GM12873 (cell line): ENCODE measurements around the gene PAX8.

ENCODE experiments used
- TF ChIP-seq, protein P1 (sequence below): IDR thresholded peaks from 2 replicates; pipeline ENCODE4 v1.5.1; 2012; ENCODE audit warnings: low read depth, mild to moderate bottlenecking, moderate library complexity, low read length, control low read depth; ENCODE audit not compliant: insufficient read depth; ENCODE audit errors: missing control alignments

Gene PAX8

DNA sequence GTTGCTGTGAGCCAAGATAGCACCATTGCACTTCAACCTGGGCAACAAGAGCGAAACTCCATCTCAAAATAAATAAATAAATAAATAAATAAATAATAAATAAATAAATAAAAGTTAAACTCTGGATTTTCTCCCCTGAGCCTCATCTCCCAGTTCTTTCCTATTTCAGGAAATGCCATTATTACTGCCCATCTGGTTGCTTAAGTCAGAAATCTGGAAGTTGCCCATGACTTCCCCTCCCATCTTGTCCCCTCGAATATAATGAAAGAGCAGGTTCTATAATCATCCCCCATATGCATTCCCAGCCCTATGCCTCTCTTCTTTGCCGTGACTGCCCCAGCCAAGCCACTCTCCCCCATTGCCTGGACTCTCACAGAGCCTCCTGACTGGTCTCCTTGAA lies 109.1 kb downstream of the PAX8 start:
- TF ChIP-seq, protein P1, sequence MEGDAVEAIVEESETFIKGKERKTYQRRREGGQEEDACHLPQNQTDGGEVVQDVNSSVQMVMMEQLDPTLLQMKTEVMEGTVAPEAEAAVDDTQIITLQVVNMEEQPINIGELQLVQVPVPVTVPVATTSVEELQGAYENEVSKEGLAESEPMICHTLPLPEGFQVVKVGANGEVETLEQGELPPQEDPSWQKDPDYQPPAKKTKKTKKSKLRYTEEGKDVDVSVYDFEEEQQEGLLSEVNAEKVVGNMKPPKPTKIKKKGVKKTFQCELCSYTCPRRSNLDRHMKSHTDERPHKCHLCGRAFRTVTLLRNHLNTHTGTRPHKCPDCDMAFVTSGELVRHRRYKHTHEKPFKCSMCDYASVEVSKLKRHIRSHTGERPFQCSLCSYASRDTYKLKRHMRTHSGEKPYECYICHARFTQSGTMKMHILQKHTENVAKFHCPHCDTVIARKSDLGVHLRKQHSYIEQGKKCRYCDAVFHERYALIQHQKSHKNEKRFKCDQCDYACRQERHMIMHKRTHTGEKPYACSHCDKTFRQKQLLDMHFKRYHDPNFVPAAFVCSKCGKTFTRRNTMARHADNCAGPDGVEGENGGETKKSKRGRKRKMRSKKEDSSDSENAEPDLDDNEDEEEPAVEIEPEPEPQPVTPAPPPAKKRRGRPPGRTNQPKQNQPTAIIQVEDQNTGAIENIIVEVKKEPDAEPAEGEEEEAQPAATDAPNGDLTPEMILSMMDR, result no peak

DNA sequence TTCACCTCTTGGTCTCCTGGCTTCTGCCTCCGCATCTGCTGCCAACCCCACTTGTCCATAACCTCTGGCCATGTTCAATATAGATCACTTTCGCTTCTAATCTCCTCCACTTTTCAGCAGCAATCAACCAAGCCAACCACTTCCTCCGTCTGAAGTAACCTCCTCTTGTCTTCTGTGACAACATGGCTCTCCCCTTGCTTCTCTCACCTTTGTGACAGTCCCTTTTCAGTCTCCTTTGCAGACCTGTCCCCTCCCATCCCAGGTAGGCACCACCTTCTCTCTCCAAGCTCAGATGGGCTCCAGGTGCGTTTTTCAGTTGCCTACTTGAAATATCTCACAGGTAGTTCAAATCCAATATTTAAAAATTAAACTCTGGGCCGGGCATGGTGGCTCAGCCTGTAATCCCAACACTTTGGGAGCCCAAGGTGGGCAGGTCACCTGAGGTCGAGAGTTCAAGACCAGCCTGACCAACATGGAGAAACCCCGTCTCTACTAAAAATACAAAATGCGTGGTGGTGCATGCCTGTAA lies 109.7 kb downstream of the PAX8 start:
- TF ChIP-seq, protein P1, result no peak

DNA sequence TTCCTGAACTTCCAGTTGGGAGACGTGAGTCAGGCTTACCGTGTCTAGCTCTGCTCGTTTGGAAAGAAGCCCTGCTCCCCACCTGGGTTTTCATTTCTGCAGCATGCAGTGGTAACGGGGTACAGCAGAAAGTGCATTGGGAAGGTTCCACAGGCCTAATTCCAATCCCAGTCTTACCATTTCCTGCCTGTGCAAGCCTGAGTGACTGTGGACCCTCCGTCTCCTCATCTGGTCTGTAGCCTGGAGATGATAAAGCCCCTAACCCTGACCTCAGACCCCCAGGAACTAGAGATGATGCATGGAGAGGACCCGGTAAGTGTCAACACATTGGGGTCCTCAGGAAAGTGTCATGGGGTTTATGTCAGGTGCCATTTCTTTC lies 110.8 kb downstream of the PAX8 start:
- TF ChIP-seq, protein P1, result no peak

DNA sequence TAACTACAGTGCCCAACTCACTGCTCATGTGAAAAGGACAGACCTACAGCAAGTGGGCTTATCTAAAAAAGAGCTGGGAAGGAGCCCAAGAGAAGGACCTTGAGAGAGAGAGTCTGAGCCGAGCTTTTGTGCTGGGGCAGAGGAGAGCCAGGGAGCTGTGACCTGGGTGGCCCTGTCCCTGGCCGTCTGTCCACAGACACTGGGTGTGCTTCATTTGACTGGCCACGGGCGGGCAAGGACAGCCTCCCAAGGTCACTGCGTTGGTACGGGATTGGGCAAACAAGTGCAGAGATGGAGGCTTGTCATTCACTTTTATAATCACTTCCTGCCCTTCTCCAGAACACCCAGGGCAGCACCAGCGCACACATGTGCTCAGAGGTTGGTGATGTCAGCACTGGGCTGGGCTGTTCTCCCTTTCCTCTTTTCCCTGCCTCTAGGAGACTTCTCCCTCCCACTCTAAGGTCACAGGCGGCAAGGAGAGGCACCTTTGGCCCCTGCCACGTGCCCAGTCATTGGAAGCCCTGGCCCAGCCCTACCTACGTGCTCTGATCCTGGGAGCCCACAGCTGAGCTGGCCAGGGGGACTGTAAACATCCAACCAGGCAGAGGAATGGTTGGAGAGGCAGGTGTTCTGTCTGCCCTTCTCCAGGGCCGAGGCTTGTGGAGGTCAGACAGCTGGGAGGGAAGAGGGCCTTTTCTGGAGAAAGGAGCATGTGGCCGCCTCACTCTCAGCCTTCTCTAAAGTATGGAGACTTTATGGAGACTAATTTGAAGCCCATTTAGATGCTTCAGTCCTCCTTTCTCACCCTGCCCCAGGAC lies 111.4 kb downstream of the PAX8 start:
- TF ChIP-seq, protein P1, result no peak

DNA sequence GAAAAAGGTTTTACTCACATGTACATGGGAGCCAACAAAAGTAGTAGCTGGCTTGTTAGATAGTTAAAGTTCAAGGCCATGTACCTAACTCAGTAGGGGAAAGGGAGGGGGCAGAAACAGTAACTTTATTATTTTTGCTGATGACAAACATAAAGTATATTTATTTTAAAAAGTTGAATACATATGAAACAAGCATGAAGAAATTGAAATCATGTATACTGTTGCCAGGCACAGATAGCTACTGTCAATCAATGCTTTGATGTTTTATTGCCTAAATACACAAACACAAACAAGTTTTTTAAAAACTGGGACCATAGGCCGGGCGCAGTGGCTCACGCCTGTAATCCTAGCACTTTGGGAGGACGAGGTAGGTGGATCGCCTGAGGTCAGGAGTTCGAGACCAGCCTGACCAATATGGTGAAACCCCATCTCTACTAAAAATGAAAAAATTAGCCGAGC lies 112.5 kb downstream of the PAX8 start:
- TF ChIP-seq, protein P1, result no peak
